ENCODE measurements around the gene RIC8A. TPM values are rescaled to one million over a fixed set of nuclear protein-coding genes. Genes with fewer than 3 reads are reported as not detected.

Gene RIC8A
- total and polyA plus RNA-seq, 8 donors: 29.7 to 49.3 (median 40.9) TPM

DNA sequence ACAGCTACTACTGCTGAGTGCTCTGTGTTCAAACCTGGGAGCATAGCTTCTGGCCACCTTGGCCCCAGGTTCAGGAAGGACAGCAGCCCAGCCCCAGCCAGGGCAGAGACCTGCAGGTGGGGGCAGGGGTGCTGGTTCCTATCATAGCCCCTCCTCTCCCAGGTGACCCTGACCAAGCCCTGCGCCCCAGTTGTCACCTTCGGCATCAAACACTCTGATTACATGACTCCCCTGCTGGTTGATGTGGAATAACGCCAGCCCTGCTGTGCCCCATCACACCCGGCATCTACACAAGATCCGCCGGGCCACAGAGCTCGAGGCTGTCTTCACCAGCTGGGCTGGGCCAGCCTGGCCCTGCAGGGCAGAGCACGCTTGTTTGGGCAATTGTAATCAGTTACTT, 7.7 kb upstream of the RIC8A start:
- Histone ChIP-seq H3K9me3 (no peaks in the 10 kb centered on the region), H3K27me3 (no peaks in the 10 kb centered on the region), H3K4me1 (peaks cover 0 to under 1% (median 0%) of the 10 kb centered on the region in 3 donors), H3K36me3 (peaks cover 0 to 25% (median 9%) of the 10 kb centered on the region in 3 donors), H3K4me3 (no peak overlapping the region), H3K27ac (no peak overlapping the region)
- no peak for ATAC-seq
- TF ChIP-seq, protein P1, sequence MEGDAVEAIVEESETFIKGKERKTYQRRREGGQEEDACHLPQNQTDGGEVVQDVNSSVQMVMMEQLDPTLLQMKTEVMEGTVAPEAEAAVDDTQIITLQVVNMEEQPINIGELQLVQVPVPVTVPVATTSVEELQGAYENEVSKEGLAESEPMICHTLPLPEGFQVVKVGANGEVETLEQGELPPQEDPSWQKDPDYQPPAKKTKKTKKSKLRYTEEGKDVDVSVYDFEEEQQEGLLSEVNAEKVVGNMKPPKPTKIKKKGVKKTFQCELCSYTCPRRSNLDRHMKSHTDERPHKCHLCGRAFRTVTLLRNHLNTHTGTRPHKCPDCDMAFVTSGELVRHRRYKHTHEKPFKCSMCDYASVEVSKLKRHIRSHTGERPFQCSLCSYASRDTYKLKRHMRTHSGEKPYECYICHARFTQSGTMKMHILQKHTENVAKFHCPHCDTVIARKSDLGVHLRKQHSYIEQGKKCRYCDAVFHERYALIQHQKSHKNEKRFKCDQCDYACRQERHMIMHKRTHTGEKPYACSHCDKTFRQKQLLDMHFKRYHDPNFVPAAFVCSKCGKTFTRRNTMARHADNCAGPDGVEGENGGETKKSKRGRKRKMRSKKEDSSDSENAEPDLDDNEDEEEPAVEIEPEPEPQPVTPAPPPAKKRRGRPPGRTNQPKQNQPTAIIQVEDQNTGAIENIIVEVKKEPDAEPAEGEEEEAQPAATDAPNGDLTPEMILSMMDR (IDR thresholded peaks at IDR 0.05): no peak
- intact Hi-C loops (cut with DNase I): no loop called here
- WGBS, 2 donors: 63 to 74% methylated on average over 8 of the region's 8 CpGs
- no peak for FAIRE-seq
- peak in 4 of 6 donors; percentile 18 to 74 (median 44) for DNase-seq

DNA sequence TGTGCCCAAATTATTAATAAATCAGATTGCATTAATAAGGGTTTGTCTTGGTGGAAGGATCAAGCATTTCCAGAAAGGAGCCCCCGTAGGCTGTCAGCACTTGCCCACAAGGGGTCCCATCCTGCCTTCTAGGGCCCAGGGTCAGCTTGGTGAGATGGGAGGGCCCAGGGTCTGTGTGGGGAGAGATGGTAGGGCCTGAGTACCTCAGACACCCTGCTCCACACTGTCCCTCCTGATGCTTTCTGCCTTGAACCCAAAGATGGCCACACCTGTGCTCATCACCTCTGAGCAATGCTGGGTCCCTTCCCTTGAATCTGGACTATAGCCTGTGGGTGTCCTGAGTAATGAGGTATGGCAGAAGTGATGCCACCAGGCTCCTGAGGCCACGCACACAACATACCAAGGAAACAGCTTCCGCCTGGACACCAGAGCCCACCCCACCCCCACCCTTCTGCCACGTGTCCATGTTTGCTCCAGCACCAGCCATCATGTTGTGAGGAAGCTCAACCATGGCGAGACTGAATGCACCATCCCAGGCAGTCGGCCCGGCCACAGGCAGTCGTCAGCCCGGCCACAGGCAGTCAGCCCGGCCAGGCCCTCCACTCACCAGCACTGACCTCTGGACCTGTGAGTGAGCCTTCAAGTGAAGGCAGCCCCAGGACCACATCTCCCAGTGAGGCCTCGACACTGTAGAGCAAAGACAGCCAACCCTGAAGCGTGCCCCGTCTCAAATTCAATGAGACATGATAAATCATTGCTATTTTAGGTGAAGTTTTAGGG, 7.1 kb upstream of the RIC8A start:
- intact Hi-C loops (cut with DNase I): no loop called here
- peaks cover 0 to 25% (median 9%) of the 10 kb centered on the region in 3 donors for H3K36me3 ChIP-seq

DNA sequence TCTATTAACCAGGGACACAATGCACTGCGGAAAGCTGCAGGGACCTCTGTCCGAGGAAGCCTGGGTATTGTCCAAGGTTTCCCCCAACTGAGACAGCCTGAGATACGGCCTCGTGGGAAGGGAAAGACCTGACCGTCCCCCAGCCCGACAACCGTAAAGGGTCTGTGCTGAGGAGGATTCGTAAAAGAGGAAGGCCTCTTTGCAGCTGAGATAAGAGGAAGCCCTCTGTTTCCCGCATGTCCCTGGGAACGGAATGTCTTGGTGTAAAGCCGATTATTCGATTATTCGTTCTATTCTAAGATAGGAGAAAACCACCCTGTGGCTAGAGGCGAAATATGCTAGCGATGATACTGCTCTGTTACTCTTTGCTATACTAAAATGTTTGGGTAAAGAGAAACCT, 5.5 kb upstream of the RIC8A start:
- peaks cover 0 to 25% (median 9%) of the 10 kb centered on the region in 3 donors for H3K36me3 ChIP-seq
- no peak for FAIRE-seq
- no peaks in the 10 kb centered on the region for H3K27me3 ChIP-seq
- ATAC-seq: no peak
- WGBS, 2 donors: 77 to 83% methylated on average over 15 of the region's 15 CpGs
- DNase-seq: peak in 2 of 6 donors; percentile 6 to 7
- no peak overlapping the region for H3K27ac ChIP-seq
- H3K4me3 ChIP-seq: no peak overlapping the region
- no peaks in the 10 kb centered on the region for H3K9me3 ChIP-seq
- intact Hi-C loops (cut with DNase I): no loop called here
- H3K4me1 ChIP-seq: peaks cover 0 to 16% (median 11%) of the 10 kb centered on the region in 3 donors
- TF ChIP-seq, protein P1 (IDR thresholded peaks at IDR 0.05): no peak

More for the DNA sequence above, 7.1 kb upstream of the RIC8A start:
- Histone ChIP-seq H3K9me3 (no peaks in the 10 kb centered on the region), H3K4me1 (peaks cover 0 to 7% (median 4%) of the 10 kb centered on the region in 3 donors), H3K27ac (no peak overlapping the region), H3K4me3 (no peak overlapping the region), H3K27me3 (no peaks in the 10 kb centered on the region)
- 91 to 93% methylated on average over 13 of the region's 13 CpGs for WGBS, 2 donors
- TF ChIP-seq, protein P1 (IDR thresholded peaks at IDR 0.05): no peak
- no peak for FAIRE-seq
- no peak for ATAC-seq
- DNase-seq: peak in 4 of 6 donors; percentile 13 to 64 (median 24)

DNA sequence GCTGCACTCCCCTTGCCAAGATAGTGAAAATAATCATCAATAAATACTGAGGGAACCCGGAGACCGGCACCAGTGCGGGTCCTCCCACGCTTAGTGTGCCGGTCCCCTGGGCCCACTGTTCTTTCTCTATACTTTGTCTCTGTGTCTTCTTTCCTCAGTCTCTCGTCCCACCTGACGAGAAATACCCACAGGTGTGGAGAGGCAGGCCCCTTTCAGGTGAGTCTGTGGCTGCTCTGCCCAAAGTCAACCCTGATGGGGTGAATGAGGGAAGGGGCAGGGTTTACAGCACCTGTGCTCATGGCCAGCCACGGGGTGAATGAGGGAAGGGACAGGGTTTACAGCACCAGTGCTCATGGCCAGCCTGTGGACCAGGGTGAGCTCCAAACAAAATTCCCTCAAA, 5.0 kb upstream of the RIC8A start:
- no peak for ATAC-seq
- Histone ChIP-seq H3K27me3 (no peaks in the 10 kb centered on the region), H3K36me3 (peaks cover 0 to 25% (median 9%) of the 10 kb centered on the region in 3 donors), H3K27ac (no peak overlapping the region), H3K9me3 (no peaks in the 10 kb centered on the region), H3K4me1 (peaks cover 0 to 16% (median 11%) of the 10 kb centered on the region in 3 donors), H3K4me3 (no peak overlapping the region)
- TF ChIP-seq, protein P1 (IDR thresholded peaks at IDR 0.05): no peak
- intact Hi-C loops (cut with DNase I): no loop called here
- peak in 2 of 6 donors; percentile 13 to 22 for DNase-seq
- WGBS, 2 donors: 75 to 80% methylated on average over 8 of the region's 8 CpGs
- FAIRE-seq: no peak
